ENCODE data around the gene CHST11. TPM values are rescaled to one million over a fixed set of nuclear protein-coding genes. Genes with fewer than 3 reads are reported as not detected.

The CHST11 gene
- total and polyA plus RNA-seq, 2 of the 4 experiments (the other 2 are of a cell fraction), result 1.4 to 2.7 TPM

DNA sequence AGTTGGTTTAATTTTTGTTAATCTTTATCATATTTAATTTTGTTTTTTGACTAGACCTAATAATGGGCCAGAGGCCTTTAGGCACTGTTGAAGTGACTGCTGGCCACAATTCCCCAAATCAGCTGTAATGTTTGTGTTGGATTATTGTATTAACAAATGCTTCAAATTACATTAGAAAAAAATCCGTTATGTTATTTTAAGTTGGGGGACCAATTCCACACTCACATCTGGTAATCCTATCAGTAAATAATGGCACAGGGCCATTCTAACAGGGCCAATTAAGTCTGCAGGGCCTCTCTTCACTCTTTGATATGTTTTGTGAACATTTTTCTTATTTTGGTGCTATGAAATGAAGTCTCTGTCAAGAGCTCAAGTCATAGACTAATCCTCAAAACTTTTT lies 39.6 kb downstream of the CHST11 start:
- Histone ChIP-seq H3K4me3 (ENCODE audit: insufficient read depth, low read depth, low read length) (no peak overlapping the region), H3K23ac (ENCODE audit: low read depth, low read length) (no peak overlapping the region), H2AFZ (replicated peaks; ENCODE audit: low read length, poor library complexity) (no peak overlapping the region), H4K91ac (ENCODE audit: insufficient read depth, low read depth, low read length) (no peak overlapping the region), H3K36me3 (ENCODE audit: control insufficient read depth, insufficient read depth, low read length) (no peaks in the 10 kb centered on the region), H3K4me2 (ENCODE audit: low read depth, low read length) (no peak overlapping the region), H4K20me1 (ENCODE audit: insufficient read depth, low read length) (no peaks in the 10 kb centered on the region), H3K14ac (replicated peaks; ENCODE audit: low read depth, low read length) (no peak overlapping the region), H3K4ac (ENCODE audit: low read depth, low read length) (no peak overlapping the region), H3K79me1 (ENCODE audit: low read depth in 1 of 2, low read length in 2 of 2) (no peaks in the 10 kb centered on the region), H3K9me3 (ENCODE audit: control insufficient read depth, insufficient read depth, low read length) (no peaks in the 10 kb centered on the region), H2AK5ac (ENCODE audit: low read depth, low read length) (no peak overlapping the region), H3K4me1 (ENCODE audit: control insufficient read depth, insufficient read depth, low read length) (peaks cover 2% of the 10 kb centered on the region; the same call in 1 of the 2 replicates), H2AK9ac (replicated peaks; ENCODE audit: low read depth, low read length, poor library complexity) (no peak overlapping the region), H3K27ac (ENCODE audit: insufficient read depth, low read length) (no peak overlapping the region), H3K9ac (ENCODE audit: low read depth, low read length) (no peak overlapping the region), H3K18ac (ENCODE audit: low read depth, low read length) (no peak overlapping the region), H2BK120ac (ENCODE audit: low read depth, low read length) (no peak overlapping the region), H3K9me1 (ENCODE audit: insufficient read depth, low read length) (no peaks in the 10 kb centered on the region), H2BK15ac (ENCODE audit: low read depth, low read length) (no peak overlapping the region), H2BK20ac (ENCODE audit: low read depth, low read length) (no peak overlapping the region), H3K27me3 (ENCODE audit: control insufficient read depth, insufficient read depth, low read length) (peaks cover 5% of the 10 kb centered on the region), H4K8ac (ENCODE audit: low read depth in 2 of 2, low read length in 2 of 2) (no peak overlapping the region), H2BK5ac (ENCODE audit: low read depth, low read length, poor library complexity, severe bottlenecking) (no peak overlapping the region), H4K5ac (ENCODE audit: low read depth, low read length) (no peak overlapping the region), H3K56ac (ENCODE audit: extremely low read depth, insufficient read depth, low read length) (no peak overlapping the region)
- TF ChIP-seq MAFK (IDR thresholded peaks at IDR 0.05; ENCODE audit: low read depth, low read length) (no peak), MXI1 (IDR thresholded peaks at IDR 0.05; ENCODE audit: borderline replicate concordance, low read depth, low read length) (no peak)
- WGBS, 2 experiments (ENCODE audit: extremely low coverage in 2 of 2, insufficient read length in 1 of 2), result no CpG with 5 or more reads among the region's 1 CpG
- ChIA-PET POLR2A (ENCODE audit: unreplicated experiment) (no interaction called here), CTCF (interaction anchor here (0.6 kb wide), 2 partner anchors 62 to 286 kb away, joined by 3 to 4 read pairs; no protein-coding TSS in a partner anchor)
- BruUV-seq (replicated peaks), result no TSS peak
- intact Hi-C loops (cut with micrococcal nuclease), result no loop called here
- DNase-seq (peak; percentile 13), ATAC-seq (ENCODE audit: low read depth) (peak; percentile 24; the same call in 1 of the 2 replicates)
- in situ Hi-C loops (cut with MboI; ENCODE audit: low sequenced_read_pairs), result no loop called here
- dilution Hi-C loops (cut with HindIII; ENCODE audit: low sequenced_read_pairs, unreplicated experiment), result no loop called here
